ENCODE results near the gene TMEM40. TPM values are rescaled to one million over a fixed set of nuclear protein-coding genes. Genes with fewer than 3 reads are reported as not detected.

Gene TMEM40
- total and polyA plus RNA-seq, 2 experiments from 2014 or later, result 0.14 to 0.48 TPM

GRCh38 chr3:12752102-12752501 is 7.0 kb downstream of the TMEM40 start:
- no peak overlapping the region for H3K27ac ChIP-seq (ENCODE audit: low read depth)
- H3K4me3 ChIP-seq, result no peak overlapping the region
- H2AFZ ChIP-seq, result 0 out of 2 replicates have a peak overlapping the region, but pooled peaks have one; percentile 8
- H3K27ac Mint-ChIP-seq, result no peak overlapping the region
- TF ChIP-seq ZNF114 (CRISPR knock-in tag; IDR thresholded peaks at IDR 0.05) (no peak), ZNF462 (CRISPR knock-in tag; IDR thresholded peaks at IDR 0.05) (no peak), CREB1 (CRISPR knock-in tag; IDR thresholded peaks at IDR 0.05; ENCODE audit: low read depth) (no peak), ETS1 (IDR thresholded peaks at IDR 0.05) (no peak), POLR2AphosphoS5 (IDR thresholded peaks at IDR 0.05; ENCODE audit: low read depth) (no peak), REST (IDR thresholded peaks at IDR 0.05; ENCODE audit: unreplicated experiment) (no peak)
- H3K36me3 ChIP-seq (ENCODE audit: insufficient read depth), result no peaks in the 10 kb centered on the region
- no peaks in the 10 kb centered on the region for H3K79me2 ChIP-seq (replicated peaks; ENCODE audit: insufficient read depth)
- H3K4me3 Mint-ChIP-seq, result no peak overlapping the region
- H3K4me1 ChIP-seq (ENCODE audit: insufficient read depth), result no peaks in the 10 kb centered on the region
- no peaks in the 10 kb centered on the region for H3K9me3 Mint-ChIP-seq
- H3F3A ChIP-seq (replicated peaks; ENCODE audit: low read depth), result no peaks in the 10 kb centered on the region
- H3K4me2 ChIP-seq, result no peak overlapping the region
- H3K27me3 ChIP-seq (ENCODE audit: insufficient read depth), result no peaks in the 10 kb centered on the region
- no peaks in the 10 kb centered on the region for H3K4me1 Mint-ChIP-seq
- DNase-seq (ENCODE audit: low spot score) (no peak), ATAC-seq (no peak)
- H4K20me1 ChIP-seq (replicated peaks; ENCODE audit: insufficient read depth), result no peaks in the 10 kb centered on the region
- no peaks in the 10 kb centered on the region for H3K9me2 ChIP-seq (ENCODE audit: insufficient read depth)
- no peaks in the 10 kb centered on the region for H3K36me3 Mint-ChIP-seq (ENCODE audit: low read depth)
- H3K27me3 Mint-ChIP-seq (ENCODE audit: insufficient read depth, low read depth, poor library complexity), result peaks cover 7% of the 10 kb centered on the region

All from GM23338 (cell line).